Mammary epithelial cell (primary cell): Measurements from ENCODE around the gene EDC4.

Source experiments
- CTCF ChIP-seq, 2 donors: IDR thresholded peaks in 1 of 2; conservative IDR thresholded peaks in 1 of 2; 2 replicates each; pipeline ENCODE4 v1.5.1; 2011 to 2012; ENCODE audit warnings: inconsistent platforms in 2 of 2, low read length in 2 of 2, mild to moderate bottlenecking in 2 of 2, control low read depth in 1 of 2, low read depth in 1 of 2; ENCODE audit not compliant: insufficient read depth in 1 of 2; ENCODE audit errors: extremely low read depth in 1 of 2
- EZH2 ChIP-seq: IDR thresholded peaks from 2 replicates; pipeline ENCODE4 v1.6.1; 2012; ENCODE audit warnings: low read length, inconsistent platforms, borderline replicate concordance

DNA sequence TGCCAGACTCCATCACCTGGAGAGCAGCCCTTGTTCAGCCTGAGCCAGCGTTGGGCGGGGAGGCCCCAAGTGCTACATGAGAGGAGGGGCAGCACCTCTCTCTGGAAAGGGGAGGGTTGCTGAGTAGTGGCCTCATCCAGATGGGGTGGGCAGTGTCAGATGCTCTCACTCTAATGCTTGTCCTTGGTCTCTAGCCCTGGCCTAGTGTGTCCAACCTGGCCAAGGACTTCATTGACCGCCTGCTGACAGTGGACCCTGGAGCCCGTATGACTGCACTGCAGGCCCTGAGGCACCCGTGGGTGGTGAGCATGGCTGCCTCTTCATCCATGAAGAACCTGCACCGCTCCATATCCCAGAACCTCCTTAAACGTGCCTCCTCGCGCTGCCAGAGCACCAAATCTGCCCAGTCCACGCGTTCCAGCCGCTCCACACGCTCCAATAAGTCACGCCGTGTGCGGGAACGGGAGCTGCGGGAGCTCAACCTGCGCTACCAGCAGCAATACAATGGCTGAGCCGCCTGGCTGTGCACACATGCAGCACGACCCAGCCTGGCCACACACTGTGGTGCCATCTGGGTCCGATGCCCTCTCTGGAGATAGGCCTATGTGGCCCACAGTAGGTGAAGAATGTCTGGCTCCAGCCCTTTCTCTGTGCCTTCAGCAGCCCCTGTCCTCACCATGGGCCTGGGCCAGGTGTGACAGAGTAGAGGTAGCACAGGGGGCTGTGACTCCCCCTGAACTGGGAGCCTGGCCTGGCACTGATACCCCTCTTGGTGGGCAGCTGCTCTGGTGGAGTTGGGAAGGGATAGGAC lies 54.5 kb downstream of the EDC4 start:
- TF ChIP-seq CTCF (conservative IDR thresholded peaks at IDR 0.05 in 1 of 2, IDR thresholded peaks at IDR 0.05 in 1 of 2; ENCODE audit: extremely low read depth in 1 of 2, insufficient read depth in 1 of 2, low read depth in 1 of 2, low read length in 2 of 2) (no peak), EZH2 (no peak)
